CD4-positive, alpha-beta T cell treated with Interleukin-17A for 1 hour (primary cell): ENCODE measurements around the gene ARL15.
"Not testable (repeated sequence)": the region's sequence is repeated elsewhere in the genome, so short reads cannot be mapped to it uniquely, and the experiment has no call there.

ENCODE experiments used
- DNase-seq: peaks from one replicate; pipeline ENCODE4 v3.0.0-alpha.2; 2020

ARL15 gene

DNA sequence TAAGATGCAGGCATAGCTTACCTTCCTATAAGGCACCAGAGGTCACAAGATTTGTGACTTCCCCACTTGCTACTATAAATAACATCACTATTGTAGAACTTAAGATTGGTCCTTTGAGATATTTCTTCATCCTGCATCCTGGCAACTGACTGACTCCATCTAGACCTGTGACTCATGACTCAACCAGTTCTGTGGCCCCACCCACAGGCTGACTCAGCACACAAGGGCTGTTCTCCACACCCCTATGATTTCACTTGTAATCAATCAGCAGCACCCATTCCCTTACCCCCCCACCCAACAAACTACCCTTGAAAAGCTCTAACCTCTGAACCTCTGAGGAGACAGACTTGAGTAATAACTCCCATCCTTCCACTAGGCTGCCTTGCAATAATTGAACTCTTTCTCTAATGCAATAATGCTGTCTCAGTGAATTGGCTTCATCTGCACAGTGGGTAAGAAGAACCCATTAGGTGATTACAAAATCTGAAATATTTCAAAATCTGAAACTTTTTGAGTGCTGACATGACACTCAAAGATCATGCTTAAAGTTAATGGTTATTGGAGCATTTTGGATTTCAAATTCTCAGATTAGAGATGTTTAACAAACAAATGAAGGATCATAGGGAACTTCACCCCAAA is 296.7 kb downstream of the ARL15 start:
- no peak for DNase-seq

- no peak for DNase-seq
Measured at GRCh38 chr5:54009828-54010227, 300.5 kb downstream of the ARL15 start.

GRCh38 chr5:54009357-54009756 is 301.0 kb downstream of the ARL15 start:
- DNase-seq = no peak

DNA sequence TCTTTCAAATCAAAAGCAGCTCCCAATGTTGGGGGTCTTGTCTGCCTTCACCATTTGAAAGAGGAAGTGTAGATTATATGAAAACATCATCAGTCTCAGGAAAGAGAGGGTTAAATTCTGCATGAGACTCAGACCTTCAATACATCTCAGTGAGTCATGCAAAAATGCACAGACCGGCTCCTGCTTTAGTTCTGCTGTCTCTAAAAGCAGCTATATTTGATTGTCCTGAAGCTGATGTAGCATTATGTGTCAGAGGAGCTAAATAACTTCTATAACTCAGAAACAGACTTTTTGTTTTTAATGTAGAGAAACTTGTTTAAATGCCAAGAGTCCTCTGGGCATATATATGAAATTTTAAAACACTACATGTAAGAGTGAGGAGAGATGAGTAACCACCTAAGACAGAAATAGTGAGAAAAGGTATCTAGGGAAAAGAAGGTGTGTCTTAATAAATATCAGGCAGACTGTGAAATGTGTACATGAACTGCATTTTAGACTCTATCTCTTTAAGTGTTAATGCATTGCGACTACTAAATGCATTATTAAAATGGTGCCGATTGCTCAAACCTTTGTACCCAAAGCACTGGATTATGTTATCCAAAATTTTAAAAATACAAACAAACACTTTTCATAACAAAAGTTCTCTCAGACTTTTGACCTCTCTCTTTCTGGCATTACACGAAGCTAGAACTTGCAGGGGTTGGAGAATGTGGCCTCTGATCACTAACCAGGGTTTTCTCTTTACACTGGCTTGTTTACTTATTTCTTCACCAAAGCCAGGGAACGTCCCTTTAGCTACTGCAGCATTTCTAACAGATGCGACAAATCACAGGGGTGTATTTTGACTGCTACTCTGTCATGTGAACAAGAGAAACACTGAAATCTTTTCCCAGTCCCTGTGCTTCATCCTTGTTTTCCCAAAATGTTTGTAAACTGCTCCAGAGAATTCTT is 302.3 kb downstream of the ARL15 start:
- DNase-seq = no peak

DNA sequence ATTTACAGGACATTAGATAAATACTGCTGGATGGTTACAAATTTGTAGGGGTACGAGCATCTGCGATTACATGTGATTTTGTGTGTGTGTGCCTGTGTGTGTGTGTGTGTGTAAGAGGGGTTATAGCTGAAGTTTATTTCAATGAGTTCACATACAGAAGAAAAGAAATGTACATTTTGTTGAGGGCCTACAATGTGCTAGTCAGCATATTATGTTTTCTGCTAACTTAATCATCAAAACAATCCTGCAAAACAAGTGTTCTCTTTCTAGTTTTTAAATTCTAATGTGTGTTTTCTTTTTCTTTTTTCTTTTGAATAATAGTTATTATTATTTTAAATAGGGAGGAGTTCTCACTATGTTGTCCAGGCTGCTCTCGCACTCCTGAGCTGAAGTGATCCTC is 305.7 kb downstream of the ARL15 start:
- DNase-seq = no peak

- no peak for DNase-seq
Measured at GRCh38 chr5:54002779-54003178, 307.6 kb downstream of the ARL15 start.

DNA sequence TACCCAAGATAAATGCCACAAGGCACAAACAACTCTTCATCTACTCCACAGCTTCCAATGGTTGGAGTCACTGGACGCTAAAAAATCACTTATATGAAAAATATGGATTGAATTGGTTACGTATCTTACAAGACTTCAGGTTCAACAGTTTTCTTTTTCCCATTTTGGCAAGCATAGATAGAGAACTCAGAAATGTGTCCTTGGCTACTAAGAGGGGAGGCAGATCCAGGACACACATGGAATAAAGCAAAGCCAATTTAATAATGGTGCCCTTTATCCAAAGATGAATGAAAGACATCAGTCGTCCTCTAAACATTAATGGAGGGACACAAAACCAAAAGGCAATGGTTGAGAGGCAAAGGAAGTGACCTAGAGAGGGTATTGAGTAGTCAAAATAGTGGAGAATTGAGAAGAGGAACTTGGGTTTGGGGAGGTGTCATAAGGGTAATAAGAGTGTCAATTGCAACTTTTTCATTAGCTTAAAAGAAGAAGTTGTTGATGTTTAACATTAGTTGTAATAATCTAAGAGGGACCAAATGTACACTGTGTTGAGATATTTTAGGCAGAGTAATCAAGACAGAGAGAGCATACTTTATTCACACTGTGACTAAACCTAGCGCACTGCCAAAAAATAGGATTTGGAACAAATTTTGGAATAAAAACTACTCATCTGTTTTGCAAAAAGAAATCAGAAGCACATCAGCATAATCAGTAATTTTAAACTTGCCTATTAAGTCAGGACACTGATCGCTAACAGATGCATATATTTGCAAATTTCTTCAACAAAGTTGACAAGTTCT is 308.2 kb downstream of the ARL15 start:
- no peak for DNase-seq

GRCh38 chr5:54000011-54000410 is 310.4 kb downstream of the ARL15 start:
- no peak for DNase-seq

DNA sequence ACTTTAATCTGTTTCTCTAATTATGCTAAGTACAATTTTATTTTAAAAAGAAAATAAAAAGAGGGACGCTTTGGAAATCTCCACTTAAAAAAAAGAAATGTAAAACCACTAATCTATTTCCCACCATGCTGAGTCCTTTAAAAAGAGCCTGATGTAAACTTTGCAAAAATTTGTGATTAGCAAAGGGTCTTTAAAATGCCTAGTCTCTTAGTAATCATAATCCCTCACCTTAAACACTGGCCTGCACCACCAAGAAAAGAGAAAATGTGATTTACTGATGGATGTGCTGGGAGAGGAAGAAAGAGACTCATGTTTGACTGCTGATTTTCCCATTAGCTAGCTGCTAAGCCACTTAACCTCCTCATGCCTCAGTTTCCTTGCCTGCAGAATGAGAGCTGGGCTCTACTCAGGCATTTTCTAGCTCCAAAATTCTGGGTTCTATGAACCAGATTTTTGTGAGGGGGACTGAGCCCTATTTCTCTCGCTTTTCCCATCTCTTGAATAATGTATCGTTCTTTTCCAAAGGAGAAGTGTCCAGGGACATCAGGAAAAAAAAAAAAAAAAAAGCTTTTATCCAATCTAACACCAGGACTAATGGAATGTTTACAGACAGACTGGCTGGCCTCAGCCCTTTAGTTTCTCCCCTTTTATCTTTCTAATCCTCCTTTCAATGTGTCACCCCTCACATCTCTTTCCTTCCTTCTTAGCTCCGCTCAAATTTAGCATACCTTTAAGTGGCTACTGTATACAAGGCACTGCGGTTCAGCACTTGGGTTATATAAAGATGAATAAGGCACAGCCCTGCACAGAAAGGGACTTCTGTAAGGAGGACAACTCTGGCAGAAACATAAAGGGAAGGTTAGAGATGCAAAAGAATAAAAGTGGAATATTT is 312.4 kb downstream of the ARL15 start:
- DNase-seq = no peak

DNA sequence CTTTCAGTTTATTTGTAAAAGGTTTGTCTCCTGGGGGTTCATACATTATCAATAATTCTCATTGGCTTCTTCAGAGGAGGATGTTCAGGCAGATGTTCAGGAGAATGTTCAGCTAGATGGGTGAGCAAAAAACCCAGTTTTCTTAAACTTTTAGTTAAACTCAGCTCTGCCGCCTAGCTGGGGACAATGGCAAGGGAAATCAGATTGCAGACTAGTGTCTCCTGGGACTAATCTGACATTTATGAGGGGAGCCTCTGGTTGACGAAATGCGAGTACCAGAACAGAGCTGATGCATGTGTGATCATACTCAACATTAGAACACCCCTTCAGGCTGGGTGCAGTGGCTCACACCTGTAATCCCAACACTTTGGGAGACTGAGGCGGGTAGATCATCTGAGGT is 314.4 kb downstream of the ARL15 start:
- no peak for DNase-seq

GRCh38 chr5:53994148-53994547 is 316.2 kb downstream of the ARL15 start:
- no peak for DNase-seq

DNA sequence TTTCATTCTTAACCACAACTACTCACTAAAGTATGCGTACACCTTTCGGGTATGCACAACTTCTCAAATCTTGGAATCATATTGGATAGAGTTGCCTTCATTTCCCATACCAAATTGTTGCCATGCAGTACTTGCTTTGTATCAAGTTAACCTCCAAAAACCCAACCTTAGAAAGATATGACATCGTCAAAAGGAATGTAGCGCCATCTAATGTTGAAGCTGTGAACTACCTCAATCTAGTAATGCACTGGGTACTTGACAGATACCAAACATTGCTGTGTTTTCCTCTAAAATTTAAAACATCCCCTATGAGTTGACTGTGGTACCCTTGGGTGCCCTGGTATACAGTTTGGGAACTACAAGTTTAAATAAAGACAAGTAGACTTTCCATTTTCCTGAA is 318.4 kb downstream of the ARL15 start:
- no peak for DNase-seq

GRCh38 chr5:53987101-53987500 is 323.3 kb downstream of the ARL15 start:
- DNase-seq = no peak

GRCh38 chr5:53985796-53986195 is 324.6 kb downstream of the ARL15 start:
- DNase-seq = no peak

GRCh38 chr5:53984971-53985370 is 325.4 kb downstream of the ARL15 start:
- DNase-seq = no peak

DNA sequence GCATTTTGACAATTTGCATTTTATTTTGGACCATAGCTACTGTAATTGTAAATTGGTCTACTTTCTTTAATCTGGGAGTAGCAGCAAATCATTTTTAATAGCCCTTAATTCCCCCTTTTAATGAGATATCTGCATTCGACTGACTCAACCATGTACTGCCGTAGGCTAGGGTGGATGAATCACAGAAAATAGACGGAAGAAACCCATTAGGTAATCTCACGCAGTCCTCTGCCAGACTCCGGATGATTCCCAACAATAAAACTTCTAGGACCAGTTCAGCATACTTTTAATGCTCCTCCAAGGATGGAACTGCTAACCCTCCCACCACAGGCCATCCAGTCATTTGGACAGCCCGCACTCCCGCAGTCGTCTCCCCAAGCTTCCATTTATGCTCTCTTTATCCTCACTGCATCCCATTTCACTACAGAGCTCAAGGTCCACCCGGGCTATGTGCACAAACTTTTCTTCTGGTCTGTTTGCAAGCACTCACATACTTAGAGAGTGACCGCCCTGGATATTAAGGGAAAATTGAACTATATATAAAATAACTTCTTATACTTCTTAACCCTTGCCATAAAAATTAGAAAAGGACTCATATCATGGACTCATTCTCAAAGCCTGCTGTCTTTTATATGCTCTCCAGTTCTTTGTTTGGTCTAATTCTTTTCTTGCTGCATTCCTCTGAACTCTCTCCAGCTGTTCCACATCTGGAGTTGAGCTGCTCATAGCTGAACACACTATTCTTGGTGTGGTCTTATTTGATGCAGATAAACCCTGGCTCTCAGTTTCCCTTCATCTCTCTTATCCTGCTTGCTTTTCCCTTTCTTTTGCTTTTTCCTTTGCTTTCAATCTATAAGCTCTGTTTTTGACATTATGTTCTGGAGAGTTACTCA is 326.6 kb downstream of the ARL15 start:
- no peak for DNase-seq

DNA sequence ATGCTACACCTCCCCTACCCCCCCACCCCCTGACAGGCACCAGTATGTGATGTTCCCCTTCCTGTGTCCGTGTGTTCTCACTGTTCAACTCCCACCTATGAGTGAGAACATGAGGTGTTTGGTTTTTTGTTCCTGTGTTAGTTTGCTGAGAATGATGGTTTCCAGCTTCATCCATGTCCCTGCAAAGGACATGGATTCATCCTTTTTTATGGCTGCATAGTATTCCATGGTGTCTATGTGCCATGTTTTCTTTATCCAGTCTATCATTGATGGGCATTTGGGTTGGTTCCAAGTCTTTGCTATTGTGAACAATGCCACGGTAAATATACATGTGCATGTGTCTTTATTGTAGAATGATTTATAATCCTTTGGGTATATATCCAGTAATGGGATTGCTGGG is 328.1 kb downstream of the ARL15 start:
- DNase-seq = not testable (repeated sequence)

GRCh38 chr5:53980061-53980460 is 330.3 kb downstream of the ARL15 start:
- DNase-seq = no peak

GRCh38 chr5:53974021-53974420 is 336.4 kb downstream of the ARL15 start:
- DNase-seq = no peak

GRCh38 chr5:53972314-53972713 is 338.1 kb downstream of the ARL15 start:
- no peak for DNase-seq

- DNase-seq = no peak
Measured at GRCh38 chr5:53971551-53971950, 338.8 kb downstream of the ARL15 start.
